Heart left ventricle (tissue), 13 donors: ENCODE results near the gene AJAP1.

Source experiments
- POLR2A ChIP-seq, 2 donors: fragments of 450-650 bp; IDR thresholded peaks; one replicate each; pipeline ENCODE4 v1.6.1; 2017; ENCODE audit warnings: antibody characterized with exemption in 2 of 2, mild to moderate bottlenecking in 2 of 2, moderate library complexity in 2 of 2
- TF ChIP-seq, protein P1 (sequence below), 12 donors: fragments of 200-600 bp; sonication (generic) in 4 of 12; IDR thresholded peaks; one replicate each; pipeline versions ENCODE4 v1.5.0 to v1.8.0; 2018 to 2022; ENCODE audit warnings: antibody characterized with exemption in 12 of 12, mild to moderate bottlenecking in 5 of 12
- donor health status: ischemic (EF 13 %, LVEDD 7.1; RV severe dilation, severe dysfunction).
- donor health status: DM: no; HTN: yes; CAD: no.
- donor health status: DM: no; HTN: no; CAD: no.
- donor health status: ischemic (EF 25% LVEDD 6.9; RV normal size, moderate dysfunction).
- donor health status: ischemic (EF 25% LVEDD 5.7; RV mildly dilated, moderate dysfunction).
- donor health status: ischemic (EF 35%, LVEDD 5.7; RV mildly dilated, moderate dysfunction).
- donor health status: nonischemic (EF 11% LVEDD 7.7; RV severe dilation, severe dysfunction).
- donor health status: DM: yes; HTN: yes; CAD: no.
- donor health status: PGD.
- donor health status: ischemic (EF 29% LVEDD 5.4; RV normal size, mild dysfunction).
- donor health status: nonischemic (EF 23%, LVEDD 6.1; RV moderate dilation, normal function).

GRCh38 chr1:4805987-4806386 is 151.6 kb downstream of the AJAP1 start:
- TF ChIP-seq, protein P1, sequence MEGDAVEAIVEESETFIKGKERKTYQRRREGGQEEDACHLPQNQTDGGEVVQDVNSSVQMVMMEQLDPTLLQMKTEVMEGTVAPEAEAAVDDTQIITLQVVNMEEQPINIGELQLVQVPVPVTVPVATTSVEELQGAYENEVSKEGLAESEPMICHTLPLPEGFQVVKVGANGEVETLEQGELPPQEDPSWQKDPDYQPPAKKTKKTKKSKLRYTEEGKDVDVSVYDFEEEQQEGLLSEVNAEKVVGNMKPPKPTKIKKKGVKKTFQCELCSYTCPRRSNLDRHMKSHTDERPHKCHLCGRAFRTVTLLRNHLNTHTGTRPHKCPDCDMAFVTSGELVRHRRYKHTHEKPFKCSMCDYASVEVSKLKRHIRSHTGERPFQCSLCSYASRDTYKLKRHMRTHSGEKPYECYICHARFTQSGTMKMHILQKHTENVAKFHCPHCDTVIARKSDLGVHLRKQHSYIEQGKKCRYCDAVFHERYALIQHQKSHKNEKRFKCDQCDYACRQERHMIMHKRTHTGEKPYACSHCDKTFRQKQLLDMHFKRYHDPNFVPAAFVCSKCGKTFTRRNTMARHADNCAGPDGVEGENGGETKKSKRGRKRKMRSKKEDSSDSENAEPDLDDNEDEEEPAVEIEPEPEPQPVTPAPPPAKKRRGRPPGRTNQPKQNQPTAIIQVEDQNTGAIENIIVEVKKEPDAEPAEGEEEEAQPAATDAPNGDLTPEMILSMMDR (IDR thresholded peaks at IDR 0.05): no peak
- no peak for TF ChIP-seq POLR2A (IDR thresholded peaks at IDR 0.05)
